Measurements from ENCODE around the gene PIMREG. TPM values are rescaled to one million over a fixed set of nuclear protein-coding genes. Genes with fewer than 3 reads are reported as not detected.

Gene PIMREG
- total RNA-seq, 2 experiments from 2014 or later, result 16.7 to 16.9 TPM

DNA sequence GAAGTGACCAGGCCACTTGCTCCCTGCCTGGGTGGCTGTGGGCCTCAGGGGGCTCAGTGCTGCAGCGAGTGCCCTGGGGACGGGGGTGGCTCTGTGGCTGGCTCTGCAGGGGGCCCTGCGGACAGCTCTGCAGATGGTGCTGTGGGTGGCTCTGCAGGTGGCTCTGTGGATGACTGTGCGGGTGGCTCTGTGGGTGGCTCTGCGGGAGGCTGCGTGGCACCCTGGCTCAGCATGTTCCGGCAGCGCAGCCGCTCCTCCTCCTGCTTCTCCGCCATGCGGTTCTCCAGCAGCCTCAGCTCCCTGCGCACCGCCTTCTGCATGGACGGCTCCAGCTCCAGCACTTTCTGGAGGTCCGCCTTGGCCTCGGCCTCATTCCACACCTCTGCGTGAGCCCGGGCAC lies 18.8 kb upstream of the PIMREG start:
- peaks cover 19% of the 10 kb centered on the region for H3K27me3 Mint-ChIP-seq
- peaks cover 5% of the 10 kb centered on the region for H3K9me3 Mint-ChIP-seq
- no peak for DNase-seq
- H3K36me3 Mint-ChIP-seq, result no peaks in the 10 kb centered on the region
- intact Hi-C loops (cut with micrococcal nuclease), result no loop called here
- no peak overlapping the region for H3K27ac Mint-ChIP-seq
- peaks cover 17% of the 10 kb centered on the region for H3K4me1 Mint-ChIP-seq (ENCODE audit: low read depth)
- no peak overlapping the region for H3K4me3 Mint-ChIP-seq
- ChIA-PET CTCF (interaction anchor here (0.5 to 3.7 kb wide), 5 partner anchors 10 to 837 kb away, joined by 3 to 20 read pairs (median 14); partner anchors contain the start of gene AIPL1), POLR2A (no interaction called here)

- intact Hi-C loops (cut with micrococcal nuclease), result no loop called here
- POLR2A ChIA-PET, result no interaction called here
- DNase-seq, result no peak
- CTCF ChIA-PET, result interaction anchor here (0.6 to 2.8 kb wide), 3 partner anchors 9 to 839 kb away, joined by 3 to 20 read pairs (median 4); no protein-coding TSS in a partner anchor
- Mint-ChIP-seq H3K9me3 (peaks cover 14% of the 10 kb centered on the region), H3K4me1 (ENCODE audit: low read depth) (peaks cover 17% of the 10 kb centered on the region), H3K36me3 (peaks cover 5% of the 10 kb centered on the region), H3K27ac (no peak overlapping the region), H3K4me3 (no peak overlapping the region), H3K27me3 (peaks cover 13% of the 10 kb centered on the region)
Observed at GRCh38 chr17:6426356-6427101, 17.7 kb upstream of the PIMREG start.

GRCh38 chr17:6427279-6427781 lies 16.9 kb upstream of the PIMREG start:
- peaks cover 6% of the 10 kb centered on the region for H3K36me3 Mint-ChIP-seq
- H3K9me3 Mint-ChIP-seq, result peaks cover 18% of the 10 kb centered on the region
- peaks cover 8% of the 10 kb centered on the region for H3K27me3 Mint-ChIP-seq
- H3K4me3 Mint-ChIP-seq, result peak overlapping the region; percentile 11
- peak; percentile 71 for DNase-seq
- peaks cover 17% of the 10 kb centered on the region for H3K4me1 Mint-ChIP-seq (ENCODE audit: low read depth)
- H3K27ac Mint-ChIP-seq, result peak overlapping the region; percentile 42
- ChIA-PET POLR2A (no interaction called here), CTCF (interaction anchor here (1.3 kb wide), 1 partner anchor 840 kb away, joined by 4 read pairs; no protein-coding TSS in a partner anchor)
- intact Hi-C loops (cut with micrococcal nuclease), result no loop called here

- POLR2A ChIA-PET, result no interaction called here
- no peak for DNase-seq
- intact Hi-C loops (cut with micrococcal nuclease), result no loop called here
- Mint-ChIP-seq H3K9me3 (peaks cover 18% of the 10 kb centered on the region), H3K27ac (no peak overlapping the region), H3K4me3 (no peak overlapping the region), H3K36me3 (peaks cover 6% of the 10 kb centered on the region), H3K4me1 (ENCODE audit: low read depth) (peaks cover 17% of the 10 kb centered on the region), H3K27me3 (peaks cover 6% of the 10 kb centered on the region)
- CTCF ChIA-PET, result interaction anchor here (0.7 kb wide), 1 partner anchor 16 kb away, joined by 3 read pairs; no protein-coding TSS in a partner anchor
Observed at GRCh38 chr17:6428207-6428965, 15.9 kb upstream of the PIMREG start.

GRCh38 chr17:6429266-6429665 lies 15.0 kb upstream of the PIMREG start:
- Mint-ChIP-seq H3K27me3 (peaks cover 6% of the 10 kb centered on the region), H3K4me3 (no peak overlapping the region), H3K9me3 (peaks cover 18% of the 10 kb centered on the region), H3K36me3 (peaks cover 6% of the 10 kb centered on the region), H3K4me1 (ENCODE audit: low read depth) (peaks cover 17% of the 10 kb centered on the region), H3K27ac (no peak overlapping the region)
- DNase-seq, result no peak
- intact Hi-C loops (cut with micrococcal nuclease), result no loop called here
- CTCF ChIA-PET, result interaction anchor here (0.7 to 1.3 kb wide), 3 partner anchors 11 to 841 kb away, joined by 3 to 4 read pairs (median 3); no protein-coding TSS in a partner anchor
- POLR2A ChIA-PET, result no interaction called here

GRCh38 chr17:6430769-6431168 lies 13.5 kb upstream of the PIMREG start:
- Mint-ChIP-seq H3K4me1 (ENCODE audit: low read depth) (peaks cover 17% of the 10 kb centered on the region), H3K36me3 (peaks cover 6% of the 10 kb centered on the region), H3K9me3 (peaks cover 18% of the 10 kb centered on the region), H3K27me3 (peaks cover 3% of the 10 kb centered on the region), H3K4me3 (no peak overlapping the region), H3K27ac (no peak overlapping the region)
- intact Hi-C loops (cut with micrococcal nuclease), result no loop called here
- no peak for DNase-seq
- POLR2A ChIA-PET, result no interaction called here
- CTCF ChIA-PET, result interaction anchor here (1.0 kb wide), 1 partner anchor 838 kb away, joined by 4 read pairs; no protein-coding TSS in a partner anchor

- H3K36me3 Mint-ChIP-seq, result peaks cover 6% of the 10 kb centered on the region
- POLR2A ChIA-PET, result no interaction called here
- peaks cover 2% of the 10 kb centered on the region for H3K4me1 Mint-ChIP-seq (ENCODE audit: low read depth)
- no peak for DNase-seq
- CTCF ChIA-PET, result interaction anchor here (1.2 to 2.6 kb wide), 8 partner anchors 11 to 1185 kb away, joined by 4 to 17 read pairs (median 13); no protein-coding TSS in a partner anchor
- no peak within 1 kb of the TSS for H3K4me3 Mint-ChIP-seq
- peaks cover 16% of the 10 kb centered on the region for H3K27me3 Mint-ChIP-seq
- intact Hi-C loops (cut with micrococcal nuclease), result no loop called here
- H3K9me3 Mint-ChIP-seq, result peaks cover 14% of the 10 kb centered on the region
- H3K27ac Mint-ChIP-seq, result no peak within 1 kb of the TSS
Observed at GRCh38 chr17:6435051-6435450, 9.2 kb upstream of the PIMREG start, which contains the start of gene AIPL1. Gene AIPL1, minus strand, starts transcription at chr17:6435121. Its CDS starts 17 bp downstream, at chr17:6435104.

- peaks cover 2% of the 10 kb centered on the region for H3K4me1 Mint-ChIP-seq (ENCODE audit: low read depth)
- H3K4me3 Mint-ChIP-seq, result no peak overlapping the region
- H3K27me3 Mint-ChIP-seq, result peaks cover 17% of the 10 kb centered on the region
- no peak overlapping the region for H3K27ac Mint-ChIP-seq
- peaks cover 7% of the 10 kb centered on the region for H3K9me3 Mint-ChIP-seq
- DNase-seq, result peak; percentile 72
- H3K36me3 Mint-ChIP-seq, result peaks cover 3% of the 10 kb centered on the region
- ChIA-PET POLR2A (interaction anchor here (0.6 kb wide), 2 partner anchors 248 to 995 kb away, joined by 3 read pairs; no protein-coding TSS in a partner anchor), CTCF (interaction anchor here (0.8 to 2.6 kb wide), 17 partner anchors 9 to 851 kb away, joined by 3 to 17 read pairs (median 5); partner anchors contain the start of genes NLRP1 and PIMREG)
- intact Hi-C loops (cut with micrococcal nuclease), result no loop called here
Observed at GRCh38 chr17:6435968-6436367, 8.3 kb upstream of the PIMREG start.

DNA sequence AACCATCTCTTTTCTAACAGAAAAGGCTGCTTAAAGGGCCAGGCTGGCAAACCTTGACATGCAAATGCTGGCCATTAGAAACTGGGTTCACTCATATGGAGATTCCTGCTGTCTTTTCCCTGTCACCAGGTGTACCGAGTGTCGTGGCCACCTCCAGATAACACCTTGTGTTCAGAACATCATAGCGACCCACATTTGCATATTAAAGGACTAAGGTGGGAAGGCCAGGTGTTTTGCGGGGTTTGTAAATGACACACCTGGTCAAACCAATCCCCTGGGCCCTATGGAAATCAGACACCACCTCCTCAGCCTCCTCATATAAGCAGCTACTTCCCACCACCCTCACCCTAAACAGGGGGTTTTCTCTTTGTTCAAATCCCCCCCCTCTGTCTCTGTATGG lies 6.8 kb upstream of the PIMREG start:
- CTCF ChIA-PET, result interaction anchor here (2.3 to 2.6 kb wide), 3 partner anchors 12 to 850 kb away, joined by 12 to 14 read pairs (median 14); no protein-coding TSS in a partner anchor
- POLR2A ChIA-PET, result no interaction called here
- no peaks in the 10 kb centered on the region for H3K9me3 Mint-ChIP-seq

DNA sequence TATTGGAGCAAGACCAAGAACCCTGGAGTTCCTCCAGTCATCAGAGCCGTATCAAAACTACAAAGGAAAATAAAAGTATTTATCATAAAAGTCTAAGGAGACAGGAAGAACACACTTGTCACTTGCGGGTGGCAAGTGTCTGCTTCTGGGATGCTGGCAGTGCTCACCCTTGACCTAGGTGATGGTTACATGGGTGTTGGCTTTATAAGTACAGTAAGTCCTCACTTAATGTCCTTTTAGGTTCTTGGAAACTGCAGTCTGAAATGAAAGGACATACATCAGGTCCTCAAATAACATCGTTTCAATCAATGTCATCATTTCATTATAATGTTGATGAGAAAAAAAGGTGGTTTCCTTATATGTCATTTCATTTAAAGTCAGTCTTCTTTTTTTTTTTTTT lies 6.3 kb upstream of the PIMREG start:
- intact Hi-C loops (cut with micrococcal nuclease), result no loop called here
- DNase-seq, result no peak
- Mint-ChIP-seq H3K4me1 (ENCODE audit: low read depth) (peaks cover 2% of the 10 kb centered on the region), H3K36me3 (no peaks in the 10 kb centered on the region), H3K27ac (no peak overlapping the region), H3K4me3 (no peak overlapping the region), H3K9me3 (no peaks in the 10 kb centered on the region), H3K27me3 (peaks cover 16% of the 10 kb centered on the region)
- POLR2A ChIA-PET, result no interaction called here
- CTCF ChIA-PET, result no interaction called here

More for the DNA sequence above, 6.8 kb upstream of the PIMREG start:
- no peaks in the 10 kb centered on the region for H3K36me3 Mint-ChIP-seq
- H3K27ac Mint-ChIP-seq, result no peak overlapping the region
- peaks cover 2% of the 10 kb centered on the region for H3K4me1 Mint-ChIP-seq (ENCODE audit: low read depth)
- no peak overlapping the region for H3K4me3 Mint-ChIP-seq
- intact Hi-C loops (cut with micrococcal nuclease), result no loop called here
- peaks cover 16% of the 10 kb centered on the region for H3K27me3 Mint-ChIP-seq
- DNase-seq, result no peak

GRCh38 chr17:6439951-6440350 lies 4.3 kb upstream of the PIMREG start:
- Mint-ChIP-seq H3K27me3 (peaks cover 19% of the 10 kb centered on the region), H3K4me3 (no peak overlapping the region), H3K4me1 (ENCODE audit: low read depth) (peaks cover 14% of the 10 kb centered on the region), H3K36me3 (no peaks in the 10 kb centered on the region), H3K9me3 (no peaks in the 10 kb centered on the region), H3K27ac (no peak overlapping the region)
- POLR2A ChIA-PET, result no interaction called here
- CTCF ChIA-PET, result interaction anchor here (0.9 to 1.4 kb wide), 4 partner anchors 10 to 853 kb away, joined by 3 to 5 read pairs (median 4); no protein-coding TSS in a partner anchor
- intact Hi-C loops (cut with micrococcal nuclease), result loop anchor here (5.0 kb wide), 1 partner anchor 202 kb away; the partner anchor contains the start of genes KIAA0753 and TXNDC17
- DNase-seq, result no peak

Measured in activated CD4-positive, alpha-beta memory T cell treated with anti-CD3 and anti-CD28 coated beads for 36 hours (primary cell).